ENCODE measurements around the gene GSN.

GRCh38 chr9:121310571-121310970 lies 42.6 kb downstream of the GSN start:
- no peak for TF ChIP-seq CTCF (IDR thresholded peaks at IDR 0.05; ENCODE audit: low read depth, low read length, poor library complexity, severe bottlenecking)
- TF ChIP-seq EZH2phosphoT487 (IDR thresholded peaks at IDR 0.05; ENCODE audit: borderline replicate concordance, low read length), result no peak
